Measurements from ENCODE around the gene CDKAL1.

CDKAL1 gene

DNA sequence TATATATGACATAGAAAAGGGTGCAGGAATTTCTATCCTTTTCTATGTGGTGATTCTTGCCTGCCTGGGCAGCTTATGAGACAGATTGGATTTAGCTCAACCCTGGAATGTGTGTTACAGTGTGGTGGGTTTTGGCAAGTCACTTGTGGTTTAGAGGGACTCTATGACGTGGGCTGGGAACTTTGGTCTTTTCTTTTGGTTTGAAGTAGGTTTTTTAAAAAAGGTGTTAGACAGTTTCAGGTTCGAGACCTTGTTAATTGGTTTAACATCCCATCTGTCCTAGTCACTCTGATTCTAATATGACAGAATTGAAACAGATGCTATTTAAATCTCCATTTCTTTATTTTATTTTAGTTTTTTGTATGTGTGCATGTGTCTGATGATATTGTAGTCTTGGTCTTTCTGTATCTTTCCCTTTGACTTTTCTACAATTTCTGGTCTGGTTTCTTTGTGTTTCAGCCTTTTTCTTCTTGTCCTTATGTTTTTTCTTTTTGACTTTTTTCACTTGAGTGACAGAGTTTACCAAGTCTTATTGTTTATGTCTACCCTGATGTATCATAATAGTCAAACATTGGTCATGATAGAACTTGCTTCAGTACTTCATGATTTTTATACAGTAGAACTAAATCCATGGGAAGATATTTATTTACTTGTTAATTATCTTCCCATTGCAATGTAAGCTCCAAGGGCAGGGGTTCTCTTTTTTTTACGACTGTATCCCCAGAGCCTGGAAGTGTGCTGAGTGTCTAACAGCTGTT is 174.3 kb downstream of the CDKAL1 start:
- no peak overlapping the region for H3K27ac ChIP-seq (ENCODE audit: low read length)
- peak; percentile 81 for ATAC-seq (ENCODE audit: insufficient read depth, low read depth)
- DNase-seq: peak; percentile 48
- H3K79me2 ChIP-seq (ENCODE audit: insufficient read depth, low read length): peaks cover 4% of the 10 kb centered on the region; the same call in 1 of the 2 replicates
- H3K4me3 ChIP-seq (ENCODE audit: low read depth in 1 of 2, low read length in 2 of 2): no peak overlapping the region
- H3K9ac ChIP-seq (ENCODE audit: low read depth, low read length): no peak overlapping the region
- no peak overlapping the region; the same call in 1 of the 2 replicates for H3K4me2 ChIP-seq (ENCODE audit: insufficient read depth, low read length)
- TF ChIP-seq EZH2 (IDR thresholded peaks at IDR 0.05; ENCODE audit: borderline replicate concordance, low read depth, low read length, severe bottlenecking) (no peak), CTCF (IDR thresholded peaks at IDR 0.05; ENCODE audit: borderline replicate concordance, extremely low read depth, low read length, poor library complexity, severe bottlenecking) (no peak)
- no peaks in the 10 kb centered on the region for H3K27me3 ChIP-seq (ENCODE audit: insufficient read depth, low read length, poor library complexity)
- no peaks in the 10 kb centered on the region for H3K9me3 ChIP-seq (ENCODE audit: insufficient read depth, low read length, severe bottlenecking)
- H2AFZ ChIP-seq (ENCODE audit: low read depth, low read length): no peak overlapping the region
- peaks cover 3% of the 10 kb centered on the region; the same call in 1 of the 2 replicates for H4K20me1 ChIP-seq (ENCODE audit: insufficient read depth, low read length)
- H3K4me1 ChIP-seq (ENCODE audit: insufficient read depth, low read length): peaks cover 35% of the 10 kb centered on the region
- no peaks in the 10 kb centered on the region for H3K36me3 ChIP-seq (ENCODE audit: insufficient read depth, low read length)

GRCh38 chr6:20709451-20709850 is 175.2 kb downstream of the CDKAL1 start:
- H3K9ac ChIP-seq (ENCODE audit: low read depth, low read length): no peak overlapping the region
- H3K79me2 ChIP-seq (ENCODE audit: insufficient read depth, low read length): peaks cover 4% of the 10 kb centered on the region; the same call in 1 of the 2 replicates
- peaks cover 35% of the 10 kb centered on the region for H3K4me1 ChIP-seq (ENCODE audit: insufficient read depth, low read length)
- no peak overlapping the region for H3K27ac ChIP-seq (ENCODE audit: low read length)
- H2AFZ ChIP-seq (ENCODE audit: low read depth, low read length): no peak overlapping the region
- H3K9me3 ChIP-seq (ENCODE audit: insufficient read depth, low read length, severe bottlenecking): no peaks in the 10 kb centered on the region
- H3K4me3 ChIP-seq (ENCODE audit: low read depth in 1 of 2, low read length in 2 of 2): no peak overlapping the region
- ATAC-seq (ENCODE audit: insufficient read depth, low read depth): no peak
- H3K36me3 ChIP-seq (ENCODE audit: insufficient read depth, low read length): no peaks in the 10 kb centered on the region
- H4K20me1 ChIP-seq (ENCODE audit: insufficient read depth, low read length): peaks cover 3% of the 10 kb centered on the region; the same call in 1 of the 2 replicates
- H3K4me2 ChIP-seq (ENCODE audit: insufficient read depth, low read length): no peak overlapping the region
- TF ChIP-seq CTCF (IDR thresholded peaks at IDR 0.05; ENCODE audit: borderline replicate concordance, extremely low read depth, low read length, poor library complexity, severe bottlenecking) (no peak), EZH2 (IDR thresholded peaks at IDR 0.05; ENCODE audit: borderline replicate concordance, low read depth, low read length, severe bottlenecking) (no peak)
- no peaks in the 10 kb centered on the region for H3K27me3 ChIP-seq (ENCODE audit: insufficient read depth, low read length, poor library complexity)
- no peak for DNase-seq

GRCh38 chr6:20710341-20710740 is 176.1 kb downstream of the CDKAL1 start:
- Histone ChIP-seq H3K9ac (ENCODE audit: low read depth, low read length) (no peak overlapping the region), H4K20me1 (ENCODE audit: insufficient read depth, low read length) (peaks cover 3% of the 10 kb centered on the region; the same call in 1 of the 2 replicates), H3K4me1 (ENCODE audit: insufficient read depth, low read length) (peaks cover 35% of the 10 kb centered on the region), H3K4me3 (ENCODE audit: low read depth in 1 of 2, low read length in 2 of 2) (no peak overlapping the region), H3K36me3 (ENCODE audit: insufficient read depth, low read length) (no peaks in the 10 kb centered on the region), H3K79me2 (ENCODE audit: insufficient read depth, low read length) (peaks cover 4% of the 10 kb centered on the region; the same call in 1 of the 2 replicates), H3K27ac (ENCODE audit: low read length) (no peak overlapping the region), H2AFZ (ENCODE audit: low read depth, low read length) (no peak overlapping the region), H3K4me2 (ENCODE audit: insufficient read depth, low read length) (no peak overlapping the region), H3K9me3 (ENCODE audit: insufficient read depth, low read length, severe bottlenecking) (no peaks in the 10 kb centered on the region), H3K27me3 (ENCODE audit: insufficient read depth, low read length, poor library complexity) (no peaks in the 10 kb centered on the region)
- ATAC-seq (ENCODE audit: insufficient read depth, low read depth): no peak
- no peak for DNase-seq
- TF ChIP-seq EZH2 (IDR thresholded peaks at IDR 0.05; ENCODE audit: borderline replicate concordance, low read depth, low read length, severe bottlenecking) (no peak), CTCF (IDR thresholded peaks at IDR 0.05; ENCODE audit: borderline replicate concordance, extremely low read depth, low read length, poor library complexity, severe bottlenecking) (no peak)

Data from DND-41 (cell line).